Lung (tissue), 12 donors: Measurements from ENCODE around the gene CLSTN2. TPM values are rescaled to one million over a fixed set of nuclear protein-coding genes. Genes with fewer than 3 reads are reported as not detected.

Experiments
- ATAC-seq: fragments of 200-7000 bp; cut with Tn5 transposase; one replicate; pipeline ENCODE4 v1.9.1; 2020; ENCODE audit warnings: moderate number of reproducible peaks; ENCODE audit not compliant: insufficient read depth, low FRiP score
- DNase-seq, 3 donors: peaks; one replicate each; pipeline ENCODE4 v3.0.0-alpha.2; 2013 to 2017
- H3K27ac ChIP-seq, 2 donors: one replicate each; pipeline ENCODE4 v1.5.1; 2013; ENCODE audit warnings: mild to moderate bottlenecking in 2 of 2, moderate library complexity in 2 of 2, control low read depth in 1 of 2, inconsistent platforms in 1 of 2, low read depth in 1 of 2, low read length in 1 of 2
- H3K27me3 ChIP-seq, 3 donors: one replicate each; pipeline ENCODE4 v1.5.1; 2013; ENCODE audit warnings: low read length in 2 of 3; ENCODE audit not compliant: control insufficient read depth in 3 of 3, insufficient read depth in 3 of 3
- H3K36me3 ChIP-seq, 4 donors: one replicate each; pipeline ENCODE4 v1.5.1; 2013; ENCODE audit warnings: low read length in 4 of 4, mild to moderate bottlenecking in 1 of 4, moderate library complexity in 1 of 4; ENCODE audit not compliant: control insufficient read depth in 4 of 4, insufficient read depth in 4 of 4
- H3K4me1 ChIP-seq, 5 donors: one replicate each; pipeline ENCODE4 v1.5.1; 2013; ENCODE audit warnings: low read length in 5 of 5, mild to moderate bottlenecking in 2 of 5, moderate library complexity in 1 of 5; ENCODE audit not compliant: control insufficient read depth in 5 of 5, insufficient read depth in 5 of 5
- H3K4me3 ChIP-seq: one replicate; pipeline ENCODE4 v1.5.1; 2013; ENCODE audit warnings: mild to moderate bottlenecking, control low read depth, moderate library complexity
- H3K9ac ChIP-seq, 2 donors: one replicate each; pipeline ENCODE4 v1.5.1; 2013; ENCODE audit warnings: low read length in 2 of 2, control low read depth in 1 of 2; ENCODE audit not compliant: insufficient read depth in 1 of 2
- H3K9me3 ChIP-seq, 4 donors: one replicate each; pipeline ENCODE4 v1.5.1; 2013; ENCODE audit warnings: low read length in 3 of 4, mild to moderate bottlenecking in 1 of 4, moderate library complexity in 1 of 4; ENCODE audit not compliant: control insufficient read depth in 4 of 4, insufficient read depth in 3 of 4
- CTCF ChIP-seq: IDR thresholded peaks from 2 replicates; pipeline ENCODE4 v1.5.1; 2012; ENCODE audit warnings: mild to moderate bottlenecking; ENCODE audit errors: control extremely low read depth, extremely low read depth
- WGBS, 2 donors: extraction: QIAGEN DNeasy Blood & Tissue Kit; methylation state at CpG; one replicate each; pipeline ENCODE4 v1.1.7; 2013; 5-methylcytosine and 5-hydroxymethylcytosine counted together
- polyA plus RNA-seq, 2 donors: library from polyadenylated mRNA; stranded (reverse); fragments of 200-250 nt; gene quantifications; one replicate each; pipeline ENCODE4 v1.2.1, GENCODE V29; 2013
- total RNA-seq, 2 donors: library from RNA; depleted of rRNA in 1 of 2; stranded (reverse); fragments of >200 nt in 1 of 2; gene quantifications; one replicate each; pipeline ENCODE4 v1.2.1, GENCODE V29; 2014 to 2021
- donor health status: control.
- donor health status: control.
- donor health status: Bipolar disorder and iron deficiency.
- donor health status: healthy.
- donor health status: DM: yes; HTN: yes; CAD: no.

Gene CLSTN2
- total and polyA plus RNA-seq, 4 donors: 0.07 to 2.4 (median 1.3) TPM

GRCh38 chr3:140570602-140571001 lies 635.6 kb downstream of the CLSTN2 start:
- no peak for TF ChIP-seq CTCF
- 58 to 72% methylated on average over 3 of the region's 3 CpGs for WGBS, 2 donors

GRCh38 chr3:140571836-140572235 lies 636.9 kb downstream of the CLSTN2 start:
- no peak overlapping the region for H3K4me3 ChIP-seq
- WGBS, 2 donors: 75 to 78% methylated on average over 1 of the region's 1 CpG
- no peak for TF ChIP-seq CTCF
- H3K4me1 ChIP-seq: peaks cover 0 to 3% (median 0%) of the 10 kb centered on the region in 5 donors
- H3K27me3 ChIP-seq: no peaks in the 10 kb centered on the region
- H3K27ac ChIP-seq: no peak overlapping the region
- no peaks in the 10 kb centered on the region for H3K9me3 ChIP-seq
- no peak for DNase-seq
- H3K9ac ChIP-seq: no peak overlapping the region
- no peaks in the 10 kb centered on the region for H3K36me3 ChIP-seq
- no peak for ATAC-seq

More at GRCh38 chr3:140570602-140571001, 635.6 kb downstream of the CLSTN2 start:
- no peaks in the 10 kb centered on the region for H3K36me3 ChIP-seq
- H3K27ac ChIP-seq: no peak overlapping the region
- no peaks in the 10 kb centered on the region for H3K9me3 ChIP-seq
- no peak overlapping the region for H3K4me3 ChIP-seq
- H3K4me1 ChIP-seq: peaks cover 0 to 3% (median 0%) of the 10 kb centered on the region in 5 donors
- DNase-seq: peak in 2 of 3 donors; percentile 13 to 23
- ATAC-seq: no peak
- no peak overlapping the region for H3K9ac ChIP-seq
- no peaks in the 10 kb centered on the region for H3K27me3 ChIP-seq

- no peak for TF ChIP-seq CTCF
- Histone ChIP-seq H3K4me1 (peaks cover 0 to 3% (median 0%) of the 10 kb centered on the region in 5 donors), H3K9ac (no peak overlapping the region), H3K27me3 (no peaks in the 10 kb centered on the region), H3K9me3 (no peaks in the 10 kb centered on the region), H3K36me3 (no peaks in the 10 kb centered on the region), H3K4me3 (no peak overlapping the region), H3K27ac (no peak overlapping the region)
- ATAC-seq (no peak), DNase-seq (no peak)
- WGBS, 2 donors: 84 to 100% methylated on average over 1 of the region's 1 CpG
Measured at GRCh38 chr3:140572334-140572733, 637.3 kb downstream of the CLSTN2 start.

- Histone ChIP-seq H3K27me3 (no peaks in the 10 kb centered on the region), H3K9me3 (no peaks in the 10 kb centered on the region), H3K9ac (no peak overlapping the region), H3K4me3 (no peak overlapping the region), H3K36me3 (no peaks in the 10 kb centered on the region), H3K27ac (no peak overlapping the region), H3K4me1 (peaks cover 0 to 3% (median 0%) of the 10 kb centered on the region in 5 donors)
- no peak for TF ChIP-seq CTCF
- ATAC-seq: no peak
- 66 to 72% methylated on average over 3 of the region's 3 CpGs for WGBS, 2 donors
- DNase-seq: no peak
Measured at GRCh38 chr3:140573011-140573410, 638.0 kb downstream of the CLSTN2 start.
